COLO668 (cell line): ENCODE data around the gene APBB1IP.

Experiments used
- DNase-seq: peaks from one replicate; lab custom pipeline; 2025; ENCODE audit not compliant: unreplicated experiment; lab: John Stamatoyannopoulos, UW

The APBB1IP gene

DNA sequence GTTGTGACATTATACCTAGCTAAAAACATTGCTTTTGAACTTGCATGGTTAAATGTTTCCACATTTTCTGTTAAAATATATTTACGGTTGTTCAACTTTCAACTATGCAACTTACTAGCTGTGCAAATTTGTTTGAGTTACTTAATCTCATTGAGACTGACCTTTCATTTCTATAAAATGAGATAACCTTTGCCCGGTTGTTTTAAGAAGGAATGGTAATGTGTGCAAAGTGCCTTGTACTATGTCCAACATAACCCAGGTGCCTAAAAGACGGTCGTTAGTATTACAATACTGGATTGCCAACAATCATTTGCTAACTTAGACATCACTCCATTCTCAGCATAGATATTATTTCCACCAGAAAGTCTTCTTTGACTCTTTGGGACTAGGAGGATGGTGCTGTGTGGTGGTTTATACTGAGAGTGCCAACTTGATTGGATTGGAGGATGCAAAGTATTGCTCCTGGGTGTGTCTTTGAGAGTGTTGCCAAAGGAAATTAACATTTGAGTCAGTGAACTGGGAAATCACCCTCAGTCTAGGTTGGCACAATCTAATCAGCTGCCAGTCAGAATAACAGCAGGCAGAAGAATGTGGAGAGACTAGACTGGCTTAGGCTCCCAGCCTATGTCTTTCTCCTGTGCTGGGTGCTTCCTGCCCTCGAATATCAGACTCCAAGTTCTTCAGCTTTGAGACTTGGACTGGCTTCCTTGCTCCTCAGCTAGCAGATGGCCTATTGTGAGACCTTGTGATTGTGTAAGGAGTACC lies 174.2 kb downstream of the APBB1IP start:
- DNase-seq, result no peak
